SK-N-MC (cell line): Measurements from ENCODE around the gene KCTD17.

Experiments used
- DNase-seq: peaks from one replicate; pipeline ENCODE4 v3.0.0-alpha.2; 2011; ENCODE audit warnings: low read depth, low spot score
- H3K27ac ChIP-seq: fragments of 200-600 bp; sonication (generic); 2 replicates; pipeline ENCODE4 v1.5.1; 2016; ENCODE audit warnings: mixed run types
- H3K36me3 ChIP-seq: fragments of 200-600 bp; sonication (generic); 2 replicates; pipeline ENCODE4 v1.6.1; 2017; ENCODE audit warnings: antibody characterized with exemption, low read length, mixed read lengths; ENCODE audit not compliant: insufficient read depth
- H3K4me3 ChIP-seq: fragments of 200-600 bp; sonication (generic); 2 replicates; pipeline ENCODE4 v1.5.1; 2016
- H3K9ac ChIP-seq: fragments of 200-600 bp; sonication (generic); 2 replicates; pipeline ENCODE4 v1.8.0; 2017; ENCODE audit warnings: mixed run types, mixed read lengths; ENCODE audit not compliant: insufficient read length
- H3K9me3 ChIP-seq: fragments of 200-600 bp; sonication (generic); 2 replicates; pipeline ENCODE4 v1.6.1; 2017; ENCODE audit warnings: low read depth, mild to moderate bottlenecking, antibody characterized with exemption, low read length, moderate library complexity, mixed read lengths
- EZH2 ChIP-seq: fragments of 200-600 bp; sonication (generic); IDR thresholded peaks from one replicate; pipeline ENCODE4 v1.6.1; 2017; ENCODE audit warnings: antibody characterized with exemption
- FOXP2 ChIP-seq: optimal IDR thresholded peaks from 2 replicates; pipeline ENCODE3; 2011; ENCODE audit warnings: mild to moderate bottlenecking, moderate library complexity; ENCODE audit not compliant: insufficient read depth; ENCODE audit errors: extremely low read length, control extremely low read depth
- POLR2AphosphoS5 ChIP-seq: IDR thresholded peaks from 2 replicates; pipeline ENCODE4 v1.6.1; 2012; ENCODE audit warnings: mild to moderate bottlenecking, low read depth, low read length, borderline replicate concordance

The KCTD17 gene, protein sequence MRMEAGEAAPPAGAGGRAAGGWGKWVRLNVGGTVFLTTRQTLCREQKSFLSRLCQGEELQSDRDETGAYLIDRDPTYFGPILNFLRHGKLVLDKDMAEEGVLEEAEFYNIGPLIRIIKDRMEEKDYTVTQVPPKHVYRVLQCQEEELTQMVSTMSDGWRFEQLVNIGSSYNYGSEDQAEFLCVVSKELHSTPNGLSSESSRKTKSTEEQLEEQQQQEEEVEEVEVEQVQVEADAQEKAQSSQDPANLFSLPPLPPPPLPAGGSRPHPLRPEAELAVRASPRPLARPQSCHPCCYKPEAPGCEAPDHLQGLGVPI

DNA sequence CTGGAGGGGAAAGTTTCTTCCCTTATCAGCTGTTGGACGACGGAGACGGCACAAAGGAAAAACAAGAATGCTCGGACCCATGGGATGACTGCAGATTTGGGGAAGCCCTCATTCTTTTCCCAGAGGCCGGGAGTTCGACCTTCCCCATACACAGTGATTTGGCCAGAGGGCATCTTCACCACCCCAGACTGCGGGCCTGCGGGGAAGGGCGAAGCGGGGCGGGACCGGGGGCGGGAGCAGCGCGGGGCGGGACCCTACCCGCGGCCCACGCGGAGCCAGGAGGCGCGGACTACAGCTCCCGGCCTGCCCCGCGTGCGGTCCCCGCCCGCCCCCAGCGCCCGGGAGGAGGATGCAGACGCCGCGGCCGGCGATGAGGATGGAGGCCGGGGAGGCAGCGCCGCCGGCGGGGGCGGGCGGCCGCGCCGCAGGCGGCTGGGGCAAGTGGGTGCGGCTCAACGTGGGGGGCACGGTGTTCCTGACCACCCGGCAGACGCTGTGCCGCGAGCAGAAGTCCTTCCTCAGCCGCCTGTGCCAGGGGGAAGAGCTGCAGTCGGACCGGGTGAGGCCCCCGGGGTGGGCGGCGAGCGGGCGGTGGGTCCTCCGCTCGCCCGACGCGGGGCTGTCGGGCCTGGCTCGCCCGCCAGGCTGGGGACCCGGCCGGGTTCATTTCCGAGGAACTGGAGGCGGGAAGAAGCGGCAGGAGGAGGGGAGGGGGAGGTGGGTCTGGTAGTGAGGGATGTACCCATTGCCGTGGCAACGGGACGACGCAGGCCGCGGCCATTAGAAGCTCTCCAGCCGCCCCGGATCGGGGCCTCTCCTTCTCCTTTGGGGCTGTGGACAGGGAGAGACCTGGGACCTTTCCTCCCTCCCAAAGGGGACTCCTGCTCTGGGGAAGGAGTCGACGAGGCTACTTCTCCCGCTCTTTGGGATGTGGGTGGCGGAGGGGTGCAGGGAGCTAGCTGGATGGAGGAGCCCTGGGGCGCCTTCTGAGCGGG lies at the start of gene KCTD17:
KCTD17 (plus strand) TSS at position 352 of the 995 bp plus-strand sequence; CDS start at position 371, 19 bp downstream.
- Histone ChIP-seq H3K36me3 (no peaks in the 10 kb centered on the region), H3K9ac (no peak within 1 kb of the TSS), H3K27ac (no peak within 1 kb of the TSS), H3K4me3 (peak within 1 kb of the TSS; percentile 28; the same call in 1 of the 2 replicates), H3K9me3 (no peaks in the 10 kb centered on the region)
- no peak for DNase-seq
- TF ChIP-seq FOXP2 (no peak), EZH2 (no peak), POLR2AphosphoS5 (no peak)

DNA sequence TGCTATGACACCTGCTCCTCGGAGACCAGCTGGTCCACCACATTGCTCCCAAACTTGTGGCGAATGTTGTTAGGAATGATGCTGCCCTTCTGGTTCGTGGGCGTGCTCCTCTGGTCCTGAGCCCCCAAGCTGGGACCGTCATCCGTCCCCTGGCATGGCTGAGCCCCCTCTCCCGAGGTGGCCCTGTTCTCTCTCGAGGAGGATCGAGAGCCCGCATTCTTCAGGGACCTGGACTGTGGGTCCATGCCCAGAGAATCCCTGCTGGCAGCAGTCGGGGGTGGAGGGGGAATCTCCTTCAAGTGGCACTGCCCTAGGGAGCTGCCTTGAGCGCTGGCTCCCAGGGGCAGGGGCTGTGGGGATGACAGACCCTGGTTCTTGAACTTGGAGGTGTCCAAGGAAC lies 49.7 kb upstream of the KCTD17 start:
- H3K36me3 ChIP-seq = no peaks in the 10 kb centered on the region
- H3K4me3 ChIP-seq = no peak overlapping the region
- no peak overlapping the region for H3K27ac ChIP-seq
- H3K9ac ChIP-seq = no peak overlapping the region
- no peak for TF ChIP-seq POLR2AphosphoS5
- no peak for TF ChIP-seq FOXP2
- TF ChIP-seq EZH2 = no peak
- no peaks in the 10 kb centered on the region for H3K9me3 ChIP-seq
- DNase-seq = no peak

DNA sequence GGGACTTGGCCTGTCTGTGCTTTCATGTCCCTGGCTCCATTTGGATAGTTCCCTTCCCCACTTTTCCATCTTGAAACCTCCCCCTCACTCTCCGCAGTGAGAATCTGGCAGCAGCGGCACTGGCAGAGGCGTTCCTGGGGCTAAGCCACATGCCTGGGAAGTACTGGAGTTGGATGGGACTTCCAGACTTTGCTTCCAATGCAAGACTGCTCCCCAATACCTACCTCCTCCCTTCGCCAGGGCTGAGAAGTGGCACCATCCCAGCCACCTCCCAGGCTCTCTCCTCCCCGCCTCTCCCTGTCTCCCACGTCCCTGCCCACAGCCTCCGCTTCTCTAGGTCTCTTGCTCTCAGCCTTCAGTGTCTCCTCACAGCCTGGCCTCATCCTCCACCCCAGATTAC lies 48.9 kb upstream of the KCTD17 start:
- no peak overlapping the region for H3K4me3 ChIP-seq
- no peak for TF ChIP-seq POLR2AphosphoS5
- TF ChIP-seq EZH2 = no peak
- no peak for TF ChIP-seq FOXP2
- no peaks in the 10 kb centered on the region for H3K9me3 ChIP-seq
- H3K27ac ChIP-seq = no peak overlapping the region
- no peaks in the 10 kb centered on the region for H3K36me3 ChIP-seq
- no peak for DNase-seq
- no peak overlapping the region for H3K9ac ChIP-seq

DNA sequence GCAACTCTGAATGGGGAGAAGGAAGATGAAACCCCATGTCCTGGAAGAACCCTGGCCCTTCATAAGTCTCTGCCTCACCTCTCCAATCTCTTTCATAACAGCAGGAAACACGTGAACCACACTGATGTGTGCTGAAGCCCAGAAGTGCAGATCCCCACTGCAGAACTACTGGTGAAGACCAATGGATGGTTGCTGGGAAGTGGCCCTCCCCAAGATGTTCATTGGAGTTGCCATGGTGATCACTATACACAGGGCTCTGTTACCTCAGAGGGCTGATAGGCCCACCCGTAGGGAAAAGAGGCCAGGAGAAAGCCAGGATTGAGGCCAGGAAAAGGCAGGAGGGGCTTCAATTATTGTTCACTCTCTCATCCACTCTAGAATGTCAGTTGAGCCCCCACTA lies 43.9 kb upstream of the KCTD17 start:
- Histone ChIP-seq H3K9me3 (no peaks in the 10 kb centered on the region), H3K9ac (no peak overlapping the region), H3K4me3 (no peak overlapping the region), H3K36me3 (no peaks in the 10 kb centered on the region), H3K27ac (no peak overlapping the region)
- DNase-seq = no peak
- TF ChIP-seq POLR2AphosphoS5 = no peak
- TF ChIP-seq FOXP2 = no peak
- no peak for TF ChIP-seq EZH2

DNA sequence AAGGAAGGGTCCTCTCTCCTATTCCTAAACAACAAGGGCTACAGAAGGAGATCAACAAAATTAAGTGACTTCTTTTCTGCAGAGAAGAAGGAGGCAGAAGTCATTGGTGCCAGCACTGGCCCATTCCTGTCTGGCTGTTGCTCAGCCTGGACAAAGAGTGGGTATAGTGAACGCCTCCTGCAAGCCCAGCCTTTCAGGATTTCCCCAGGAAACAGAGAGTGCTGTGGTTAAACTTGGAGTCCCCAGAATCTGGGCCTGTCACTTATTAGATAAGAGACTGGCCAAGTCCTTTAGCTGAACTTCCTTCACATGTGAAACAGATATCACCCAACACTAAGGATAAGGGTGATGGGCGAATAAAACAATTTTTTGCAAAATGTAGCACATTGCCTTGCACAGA lies 43.2 kb upstream of the KCTD17 start:
- no peak overlapping the region for H3K9ac ChIP-seq
- H3K9me3 ChIP-seq = no peaks in the 10 kb centered on the region
- no peak overlapping the region for H3K4me3 ChIP-seq
- H3K27ac ChIP-seq = no peak overlapping the region
- TF ChIP-seq FOXP2 (no peak), POLR2AphosphoS5 (no peak), EZH2 (no peak)
- H3K36me3 ChIP-seq = no peaks in the 10 kb centered on the region
- no peak for DNase-seq

DNA sequence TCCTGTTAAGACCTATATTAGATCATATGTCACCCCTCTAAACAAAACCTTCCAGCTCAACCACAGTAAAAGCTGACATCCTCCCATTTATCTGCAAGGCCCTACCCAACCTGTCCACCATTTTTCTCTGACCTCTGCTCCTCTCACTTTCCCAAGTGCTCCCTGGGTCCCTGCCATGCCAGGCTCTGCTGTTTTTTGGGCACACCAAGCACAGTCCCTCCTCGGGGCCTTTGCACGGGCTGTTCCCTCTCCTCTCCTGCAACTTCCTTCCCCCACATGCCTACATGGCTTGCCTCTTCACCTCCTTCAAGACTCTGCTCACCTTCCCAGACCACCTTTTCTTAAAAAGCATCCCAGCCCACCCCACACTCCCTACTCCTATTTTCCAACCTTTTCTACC lies 42.1 kb upstream of the KCTD17 start:
- no peak for DNase-seq
- TF ChIP-seq POLR2AphosphoS5 = no peak
- TF ChIP-seq FOXP2 = no peak
- no peak for TF ChIP-seq EZH2
- H3K9ac ChIP-seq = no peak overlapping the region
- no peaks in the 10 kb centered on the region for H3K9me3 ChIP-seq
- no peak overlapping the region for H3K27ac ChIP-seq
- H3K36me3 ChIP-seq = no peaks in the 10 kb centered on the region
- H3K4me3 ChIP-seq = no peak overlapping the region

DNA sequence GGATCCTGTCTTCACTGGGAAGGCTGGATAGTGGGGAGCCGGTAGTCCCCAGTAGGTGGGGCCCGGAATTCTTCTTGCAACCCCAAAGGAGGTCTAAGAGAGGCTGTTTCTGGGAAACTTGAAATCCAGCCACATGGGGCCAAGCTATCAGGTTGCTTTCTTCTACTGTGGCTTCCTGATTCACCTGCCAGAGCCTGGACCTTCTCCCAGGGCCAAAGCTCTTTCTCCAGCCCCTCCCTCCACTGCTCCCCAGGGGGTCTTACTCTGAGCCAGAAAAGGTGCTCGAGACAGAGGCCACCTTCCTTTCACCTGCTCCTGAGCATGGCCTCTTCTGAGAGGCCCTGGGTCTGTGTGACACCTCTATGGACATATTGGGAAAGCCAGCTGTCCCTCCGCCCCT lies 41.4 kb upstream of the KCTD17 start:
- H3K27ac ChIP-seq = no peak overlapping the region
- no peaks in the 10 kb centered on the region for H3K9me3 ChIP-seq
- no peak for DNase-seq
- no peak overlapping the region for H3K9ac ChIP-seq
- no peak for TF ChIP-seq FOXP2
- H3K4me3 ChIP-seq = no peak overlapping the region
- no peaks in the 10 kb centered on the region for H3K36me3 ChIP-seq

DNA sequence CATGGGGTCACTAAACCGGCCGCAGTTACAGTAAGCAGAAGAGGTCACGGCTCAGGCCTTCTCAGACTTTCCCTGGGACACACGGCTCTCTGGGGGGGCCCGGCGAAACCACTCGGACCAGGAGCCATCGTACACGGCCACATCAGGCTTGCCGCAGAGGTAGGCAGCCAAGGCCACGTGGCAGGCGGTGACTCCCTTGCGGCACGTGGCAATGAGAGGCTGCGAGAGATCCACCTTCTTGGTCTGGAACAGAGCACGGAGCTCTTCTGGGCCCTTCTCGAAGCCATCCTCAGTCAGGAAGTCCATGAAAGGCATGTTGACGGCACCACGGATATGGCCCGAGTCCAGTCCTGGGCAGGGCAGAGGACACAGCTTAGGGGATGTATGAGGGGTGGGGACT lies 40.6 kb upstream of the KCTD17 start:
- TF ChIP-seq EZH2 (no peak), FOXP2 (no peak), POLR2AphosphoS5 (no peak)
- Histone ChIP-seq H3K9ac (no peak overlapping the region), H3K36me3 (no peaks in the 10 kb centered on the region), H3K9me3 (no peaks in the 10 kb centered on the region), H3K4me3 (no peak overlapping the region), H3K27ac (no peak overlapping the region)
- DNase-seq = no peak
